Measurements from ENCODE around the gene POU2AF2.
"Not testable (repeated sequence)": the region's sequence is repeated elsewhere in the genome, so short reads cannot be mapped to it uniquely, and the experiment has no call there.

Gene POU2AF2

GRCh38 chr11:111259896-111260295, 14.4 kb downstream of the POU2AF2 start:
- no peak for DNase-seq

- no peak for DNase-seq
These were observed 15.3 kb downstream of the POU2AF2 start for GRCh38 chr11:111260811-111261210.

GRCh38 chr11:111264646-111265045, 19.1 kb downstream of the POU2AF2 start:
- no peak for DNase-seq

- no peak for DNase-seq
These were observed 19.9 kb downstream of the POU2AF2 start for GRCh38 chr11:111265421-111265820.

- DNase-seq, result not testable (repeated sequence)
These were observed 22.8 kb downstream of the POU2AF2 start for GRCh38 chr11:111268303-111268702.

- no peak for DNase-seq
These were observed 23.8 kb downstream of the POU2AF2 start for GRCh38 chr11:111269146-111269868.

- no peak for DNase-seq
These were observed 26.9 kb downstream of the POU2AF2 start for GRCh38 chr11:111272420-111272819.

GRCh38 chr11:111282562-111283075, 37.1 kb downstream of the POU2AF2 start:
- DNase-seq, result no peak

- DNase-seq, result no peak
These were observed 38.5 kb downstream of the POU2AF2 start for GRCh38 chr11:111283945-111284481.

GRCh38 chr11:111285189-111286091, 39.9 kb downstream of the POU2AF2 start:
- no peak for DNase-seq

GRCh38 chr11:111291764-111292163, 46.2 kb downstream of the POU2AF2 start:
- DNase-seq, result no peak

GRCh38 chr11:111292408-111292807, 46.9 kb downstream of the POU2AF2 start:
- not testable (repeated sequence) for DNase-seq

GRCh38 chr11:111296196-111296595, 50.7 kb downstream of the POU2AF2 start:
- DNase-seq, result no peak

GRCh38 chr11:111297696-111298095, 52.2 kb downstream of the POU2AF2 start:
- DNase-seq, result no peak

GRCh38 chr11:111298413-111299100, 53.0 kb downstream of the POU2AF2 start, which contains the start of gene POU2AF3:
Gene POU2AF3 (plus strand): TSS chr11:111298546. CDS start chr11:111298582, 36 bp downstream.
- no peak for DNase-seq

GRCh38 chr11:111299101-111300026, 53.8 kb downstream of the POU2AF2 start:
- DNase-seq, result peak; percentile 80

GRCh38 chr11:111300569-111300968, 55.0 kb downstream of the POU2AF2 start:
- DNase-seq, result no peak

- no peak for DNase-seq
These were observed 55.7 kb downstream of the POU2AF2 start for GRCh38 chr11:111301004-111301841.

GRCh38 chr11:111301842-111302118, 56.3 kb downstream of the POU2AF2 start:
- no peak for DNase-seq

GRCh38 chr11:111302298-111302697, 56.8 kb downstream of the POU2AF2 start:
- no peak for DNase-seq

- no peak for DNase-seq
These were observed 57.9 kb downstream of the POU2AF2 start for GRCh38 chr11:111303461-111303860.

Data from right forelimb (tissue), 1 donor.